Mesothelial cell of epicardium (in vitro differentiated cells): ENCODE measurements around the gene PLEKHH1. TPM values are rescaled to one million over a fixed set of nuclear protein-coding genes. Genes with fewer than 3 reads are reported as not detected.
A peak's percentile ranks its signal among the peaks of the same experiment; 100 is the strongest.

Experiments used
- DNase-seq, 2 experiments: peaks; one replicate each; pipeline ENCODE4 v3.0.0; 2021; ENCODE audit warnings: low spot score in 2 of 2; ENCODE audit not compliant: unreplicated experiment in 2 of 2
- H3K27ac Mint-ChIP-seq: 2 replicates; pipeline ENCODE4 v1.8.0; 2021; ENCODE audit warnings: mixed read lengths
- H3K27me3 Mint-ChIP-seq: 2 replicates; pipeline ENCODE4 v1.8.0; 2021; ENCODE audit warnings: low read depth, mixed read lengths
- H3K36me3 Mint-ChIP-seq: 2 replicates; pipeline ENCODE4 v1.8.0; 2021; ENCODE audit warnings: mixed read lengths
- H3K4me1 Mint-ChIP-seq: 2 replicates; pipeline ENCODE4 v1.8.0; 2021; ENCODE audit warnings: mixed read lengths
- H3K4me3 Mint-ChIP-seq: 2 replicates; pipeline ENCODE4 v1.8.0; 2021; ENCODE audit warnings: mild to moderate bottlenecking, moderate library complexity, mixed read lengths
- H3K9me3 Mint-ChIP-seq: 2 replicates; pipeline ENCODE4 v1.8.0; 2021; ENCODE audit warnings: mixed read lengths
- CTCF ChIP-seq: fragments of 200-600 bp; sonication (generic); IDR thresholded peaks from one replicate; pipeline ENCODE4 v1.5.0; 2021; ENCODE audit warnings: antibody characterized with exemption; ENCODE audit not compliant: unreplicated experiment
- total RNA-seq: library from RNA; stranded (reverse); gene quantifications from 3 replicates; pipeline ENCODE4 v1.2.1, GENCODE V29; 2021

Gene PLEKHH1
- total RNA-seq, 1 donor from 2014 or later = 21.4 TPM

- TF ChIP-seq CTCF = no peak
- Mint-ChIP-seq H3K4me1 (peaks cover 4% of the 10 kb centered on the region), H3K9me3 (no peaks in the 10 kb centered on the region), H3K4me3 (no peak overlapping the region), H3K27ac (no peak overlapping the region), H3K27me3 (no peaks in the 10 kb centered on the region), H3K36me3 (no peaks in the 10 kb centered on the region)
- no peak for DNase-seq
Observed at GRCh38 chr14:67554341-67554740, 21.3 kb downstream of the PLEKHH1 start.

- DNase-seq = no peak
- H3K36me3 Mint-ChIP-seq = peaks cover 3% of the 10 kb centered on the region
- H3K27ac Mint-ChIP-seq = no peak overlapping the region
- peaks cover 4% of the 10 kb centered on the region for H3K4me1 Mint-ChIP-seq
- H3K9me3 Mint-ChIP-seq = no peaks in the 10 kb centered on the region
- no peak overlapping the region for H3K4me3 Mint-ChIP-seq
- no peaks in the 10 kb centered on the region for H3K27me3 Mint-ChIP-seq
- no peak for TF ChIP-seq CTCF
Observed at GRCh38 chr14:67555518-67556090, 22.5 kb downstream of the PLEKHH1 start.

- peak overlapping the region; percentile 22 for H3K27ac Mint-ChIP-seq
- no peaks in the 10 kb centered on the region for H3K27me3 Mint-ChIP-seq
- no peak overlapping the region for H3K4me3 Mint-ChIP-seq
- TF ChIP-seq CTCF = no peak
- H3K4me1 Mint-ChIP-seq = peaks cover 4% of the 10 kb centered on the region
- H3K9me3 Mint-ChIP-seq = no peaks in the 10 kb centered on the region
- no peak for DNase-seq
- peaks cover 3% of the 10 kb centered on the region for H3K36me3 Mint-ChIP-seq
Observed at GRCh38 chr14:67556671-67557070, 23.6 kb downstream of the PLEKHH1 start.

- no peak for DNase-seq
- Mint-ChIP-seq H3K36me3 (peaks cover 3% of the 10 kb centered on the region), H3K4me1 (peaks cover 4% of the 10 kb centered on the region), H3K4me3 (no peak overlapping the region), H3K27ac (peak overlapping the region; percentile 22), H3K27me3 (no peaks in the 10 kb centered on the region), H3K9me3 (no peaks in the 10 kb centered on the region)
- no peak for TF ChIP-seq CTCF
Observed at GRCh38 chr14:67557118-67557517, 24.0 kb downstream of the PLEKHH1 start.

GRCh38 chr14:67557656-67558055, 24.6 kb downstream of the PLEKHH1 start:
- no peak overlapping the region for H3K4me3 Mint-ChIP-seq
- peaks cover 3% of the 10 kb centered on the region for H3K36me3 Mint-ChIP-seq
- DNase-seq = no peak
- no peak for TF ChIP-seq CTCF
- H3K4me1 Mint-ChIP-seq = peaks cover 4% of the 10 kb centered on the region
- H3K27ac Mint-ChIP-seq = no peak overlapping the region
- H3K27me3 Mint-ChIP-seq = no peaks in the 10 kb centered on the region
- H3K9me3 Mint-ChIP-seq = no peaks in the 10 kb centered on the region

- no peak for TF ChIP-seq CTCF
- no peak overlapping the region for H3K27ac Mint-ChIP-seq
- peaks cover 4% of the 10 kb centered on the region for H3K4me1 Mint-ChIP-seq
- no peak overlapping the region for H3K4me3 Mint-ChIP-seq
- no peaks in the 10 kb centered on the region for H3K9me3 Mint-ChIP-seq
- no peak for DNase-seq
- H3K36me3 Mint-ChIP-seq = peaks cover 5% of the 10 kb centered on the region
- no peaks in the 10 kb centered on the region for H3K27me3 Mint-ChIP-seq
Observed at GRCh38 chr14:67559639-67560038, 26.5 kb downstream of the PLEKHH1 start.
